Suprapubic skin (tissue), 4 donors: ENCODE results near the gene XRCC5.

Source experiments
- CTCF ChIP-seq, 2 donors: fragments of 200-600 bp in 1 of 2; fragments of 450-650 bp in 1 of 2; sonication (generic) in 1 of 2; IDR thresholded peaks; one replicate each; pipeline ENCODE4 v1.5.1; 2016 to 2019; ENCODE audit warnings: antibody characterized with exemption in 2 of 2, mild to moderate bottlenecking in 1 of 2, moderate library complexity in 1 of 2
- EP300 ChIP-seq: sonication (generic); formaldehyde crosslinking; IDR thresholded peaks from one replicate; pipeline ENCODE4 v1.6.1; 2017; ENCODE audit warnings: antibody characterized with exemption
- POLR2A ChIP-seq, 2 donors: fragments of 450-650 bp; IDR thresholded peaks; one replicate each; pipeline ENCODE4 v1.6.1; 2017; ENCODE audit warnings: antibody characterized with exemption in 2 of 2, mild to moderate bottlenecking in 2 of 2, moderate library complexity in 2 of 2
- POLR2AphosphoS5 ChIP-seq, 3 donors: sonication (generic); formaldehyde crosslinking; IDR thresholded peaks; one replicate each; pipeline ENCODE4 v1.6.1; 2017; ENCODE audit warnings: antibody characterized with exemption in 3 of 3

GRCh38 chr2:216179015-216179414, 69.9 kb downstream of the XRCC5 start:
- TF ChIP-seq CTCF (IDR thresholded peaks at IDR 0.05) (no peak), POLR2A (IDR thresholded peaks at IDR 0.05) (no peak), POLR2AphosphoS5 (IDR thresholded peaks at IDR 0.05) (no peak), EP300 (no peak)
